KMS-11 (cell line): ENCODE data around the gene SPOCK3.

Experiments
- H2AFZ ChIP-seq: fragments of 200-600 bp; sonication (generic); 2 replicates; pipeline ENCODE4 v1.6.1; 2016; ENCODE audit warnings: antibody characterized with exemption, mixed run types, low read depth
- H3K27ac ChIP-seq: fragments of 200-600 bp; sonication (generic); 2 replicates; pipeline ENCODE4 v1.6.1; 2016; ENCODE audit warnings: mild to moderate bottlenecking, mixed run types
- H3K27me3 ChIP-seq: fragments of 200-600 bp; sonication (generic); 2 replicates; pipeline ENCODE4 v1.6.1; 2017; ENCODE audit warnings: mild to moderate bottlenecking, low read depth, mixed run types, moderate library complexity; ENCODE audit not compliant: insufficient read depth
- H3K36me3 ChIP-seq: fragments of 200-600 bp; sonication (generic); 2 replicates; pipeline ENCODE4 v1.6.1; 2017; ENCODE audit warnings: mild to moderate bottlenecking, mixed run types; ENCODE audit not compliant: insufficient read depth
- H3K4me1 ChIP-seq: fragments of 200-600 bp; sonication (generic); 2 replicates; pipeline ENCODE4 v1.6.1; 2016; ENCODE audit warnings: mild to moderate bottlenecking, low read depth, mixed run types; ENCODE audit not compliant: poor library complexity, severe bottlenecking
- H3K4me2 ChIP-seq: fragments of 200-600 bp; sonication (generic); 2 replicates; pipeline ENCODE4 v1.7.0; 2016; ENCODE audit warnings: mild to moderate bottlenecking, mixed run types
- H3K4me3 ChIP-seq: fragments of 200-600 bp; sonication (generic); IDR thresholded peaks from 2 replicates; pipeline ENCODE4 v1.6.1; 2017; ENCODE audit warnings: low read depth, low read length, mixed read lengths; ENCODE audit not compliant: insufficient read depth
- H3K79me2 ChIP-seq: fragments of 200-600 bp; sonication (generic); 2 replicates; pipeline ENCODE4 v1.6.1; 2016; ENCODE audit warnings: low read depth, mixed run types; ENCODE audit not compliant: insufficient read depth
- H3K9ac ChIP-seq: fragments of 200-600 bp; sonication (generic); 2 replicates; pipeline ENCODE4 v1.6.1; 2016; ENCODE audit warnings: mild to moderate bottlenecking, mixed run types
- H4K20me1 ChIP-seq: fragments of 200-600 bp; sonication (generic); 2 replicates; pipeline ENCODE4 v1.6.1; 2016; ENCODE audit warnings: mild to moderate bottlenecking, mixed run types; ENCODE audit not compliant: insufficient read depth
- TF ChIP-seq, protein P1 (sequence below): fragments of 200-600 bp; sonication (generic); conservative IDR thresholded peaks from 2 replicates; pipeline ENCODE4 v1.6.1; 2017; ENCODE audit warnings: low read depth, mild to moderate bottlenecking, antibody characterized with exemption, low read length, moderate library complexity, mixed read lengths

Gene SPOCK3

DNA sequence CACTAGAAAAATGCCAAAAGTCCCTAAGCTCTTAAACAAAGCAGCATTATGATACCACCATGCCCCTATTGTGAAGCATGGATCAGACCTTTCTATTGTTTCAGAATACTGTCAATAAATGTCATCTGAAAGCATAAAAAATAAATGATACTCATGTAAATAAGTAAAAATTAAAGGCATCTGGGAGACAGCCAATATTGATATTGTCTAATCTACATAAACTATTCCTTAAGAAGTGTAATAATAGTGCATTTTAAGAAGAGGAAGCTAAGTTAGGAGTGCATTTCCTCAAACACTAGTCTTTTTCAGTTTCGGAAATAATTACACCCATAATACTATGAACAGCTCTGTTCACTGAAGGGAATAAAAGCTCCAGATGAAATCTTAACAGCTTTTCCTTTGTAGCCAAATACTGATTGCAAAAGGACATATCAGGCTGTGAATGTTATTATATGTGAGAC lies 181.6 kb downstream of the SPOCK3 start:
- Histone ChIP-seq H3K27ac (no peak overlapping the region), H3K4me3 (no peak overlapping the region), H3K4me1 (no peaks in the 10 kb centered on the region), H3K27me3 (no peaks in the 10 kb centered on the region), H3K36me3 (no peaks in the 10 kb centered on the region), H4K20me1 (no peaks in the 10 kb centered on the region), H2AFZ (no peak overlapping the region), H3K4me2 (no peak overlapping the region), H3K9ac (no peak overlapping the region), H3K79me2 (no peaks in the 10 kb centered on the region)
- TF ChIP-seq, protein P1, sequence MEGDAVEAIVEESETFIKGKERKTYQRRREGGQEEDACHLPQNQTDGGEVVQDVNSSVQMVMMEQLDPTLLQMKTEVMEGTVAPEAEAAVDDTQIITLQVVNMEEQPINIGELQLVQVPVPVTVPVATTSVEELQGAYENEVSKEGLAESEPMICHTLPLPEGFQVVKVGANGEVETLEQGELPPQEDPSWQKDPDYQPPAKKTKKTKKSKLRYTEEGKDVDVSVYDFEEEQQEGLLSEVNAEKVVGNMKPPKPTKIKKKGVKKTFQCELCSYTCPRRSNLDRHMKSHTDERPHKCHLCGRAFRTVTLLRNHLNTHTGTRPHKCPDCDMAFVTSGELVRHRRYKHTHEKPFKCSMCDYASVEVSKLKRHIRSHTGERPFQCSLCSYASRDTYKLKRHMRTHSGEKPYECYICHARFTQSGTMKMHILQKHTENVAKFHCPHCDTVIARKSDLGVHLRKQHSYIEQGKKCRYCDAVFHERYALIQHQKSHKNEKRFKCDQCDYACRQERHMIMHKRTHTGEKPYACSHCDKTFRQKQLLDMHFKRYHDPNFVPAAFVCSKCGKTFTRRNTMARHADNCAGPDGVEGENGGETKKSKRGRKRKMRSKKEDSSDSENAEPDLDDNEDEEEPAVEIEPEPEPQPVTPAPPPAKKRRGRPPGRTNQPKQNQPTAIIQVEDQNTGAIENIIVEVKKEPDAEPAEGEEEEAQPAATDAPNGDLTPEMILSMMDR: no peak

DNA sequence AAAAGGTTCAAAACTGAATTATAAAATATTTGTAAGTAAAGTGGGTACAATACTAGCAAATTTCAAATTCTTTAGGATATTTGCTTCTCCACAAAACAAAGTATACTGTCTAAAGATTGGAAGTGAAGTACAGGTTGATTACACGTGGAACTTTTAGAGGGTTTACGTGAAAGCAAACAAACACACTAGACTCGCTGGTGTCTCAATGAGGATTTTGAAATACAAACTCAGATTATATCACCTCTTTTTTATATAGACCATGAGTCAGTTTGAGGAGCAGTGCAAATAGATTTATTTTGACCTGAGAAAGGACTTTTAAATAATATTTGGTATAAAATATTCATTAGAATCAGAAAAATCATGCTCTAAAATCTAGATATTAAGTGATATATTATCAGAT lies 185.0 kb downstream of the SPOCK3 start:
- Histone ChIP-seq H3K36me3 (no peaks in the 10 kb centered on the region), H2AFZ (no peak overlapping the region), H3K4me1 (no peaks in the 10 kb centered on the region), H3K4me2 (no peak overlapping the region), H3K79me2 (no peaks in the 10 kb centered on the region), H3K4me3 (no peak overlapping the region), H3K9ac (no peak overlapping the region), H4K20me1 (no peaks in the 10 kb centered on the region), H3K27me3 (no peaks in the 10 kb centered on the region), H3K27ac (no peak overlapping the region)
- TF ChIP-seq, protein P1: no peak

DNA sequence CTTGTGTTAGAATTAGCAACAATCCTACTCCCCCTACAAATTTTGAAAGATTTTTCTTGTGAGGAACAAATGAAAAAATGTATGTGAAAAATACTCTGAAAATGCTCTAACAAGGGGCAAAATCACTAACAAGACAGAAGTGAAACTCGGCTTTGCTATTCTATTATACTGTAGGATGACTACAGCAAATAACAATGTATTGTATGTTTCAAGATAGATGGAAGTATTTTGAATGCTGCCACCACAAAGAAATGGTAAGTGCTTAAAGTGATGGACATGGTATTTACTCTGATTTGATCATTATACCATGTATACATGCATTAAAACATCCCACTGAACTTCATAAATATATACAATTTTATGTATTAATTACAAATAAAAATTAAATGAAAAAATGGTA lies 192.8 kb downstream of the SPOCK3 start:
- Histone ChIP-seq H3K9ac (no peak overlapping the region), H3K27me3 (no peaks in the 10 kb centered on the region), H3K4me1 (no peaks in the 10 kb centered on the region), H4K20me1 (no peaks in the 10 kb centered on the region), H3K79me2 (no peaks in the 10 kb centered on the region), H3K27ac (no peak overlapping the region), H2AFZ (no peak overlapping the region), H3K4me2 (no peak overlapping the region), H3K36me3 (no peaks in the 10 kb centered on the region), H3K4me3 (no peak overlapping the region)
- TF ChIP-seq, protein P1: no peak

DNA sequence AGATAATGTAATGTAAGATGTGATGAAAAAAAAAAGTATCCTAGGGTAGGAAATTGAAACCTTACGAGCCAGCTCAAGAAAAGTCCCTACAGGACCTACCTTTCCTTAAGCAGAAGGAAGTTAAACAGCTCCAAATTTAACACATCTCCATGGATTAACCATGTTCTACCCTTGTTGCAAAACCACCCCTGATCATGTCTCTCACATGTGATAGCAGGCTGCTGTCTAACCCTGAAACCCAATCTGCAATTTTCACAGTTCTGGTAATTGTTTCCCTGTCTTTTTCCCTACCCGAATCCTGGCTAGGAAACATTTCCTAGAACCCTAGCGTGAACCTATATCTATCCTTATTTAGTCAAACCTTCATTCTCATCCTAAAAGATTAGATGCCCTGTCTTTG lies 198.9 kb downstream of the SPOCK3 start:
- H4K20me1 ChIP-seq: no peaks in the 10 kb centered on the region
- TF ChIP-seq, protein P1: no peak
- no peaks in the 10 kb centered on the region for H3K4me1 ChIP-seq
- no peak overlapping the region for H3K27ac ChIP-seq
- H3K27me3 ChIP-seq: no peaks in the 10 kb centered on the region
- H3K4me3 ChIP-seq: no peak overlapping the region
- no peak overlapping the region for H3K9ac ChIP-seq
- no peak overlapping the region for H2AFZ ChIP-seq
- H3K79me2 ChIP-seq: no peaks in the 10 kb centered on the region
- no peak overlapping the region for H3K4me2 ChIP-seq
- no peaks in the 10 kb centered on the region for H3K36me3 ChIP-seq
